ENCODE measurements around the gene RTBDN.

GRCh38 chr19:12784871-12785430 lies 49.4 kb downstream of the RTBDN start:
- TF ChIP-seq CTCF (IDR thresholded peaks at IDR 0.05) (no peak), ZFX (IDR thresholded peaks at IDR 0.05; ENCODE audit: borderline replicate concordance) (no peak)
